A549 treated with Hydrocortisone at 1 μM for 4 hours (cell line): Measurements from ENCODE around the gene SPDYE8. TPM values are rescaled to one million over a fixed set of nuclear protein-coding genes. Genes with fewer than 3 reads are reported as not detected.

Experiments used
- total RNA-seq: library from RNA; stranded (reverse); fragments of 200-300 nt; extraction: Qiagen RNA extraction; gene quantifications from 5 replicates; pipeline ENCODE4 v1.2.3, GENCODE V29; 2022

The SPDYE8 gene
- total RNA-seq = not detected in 5 replicates

GRCh38 chr7:73029666-73030065 lies at the start of gene SPDYE8:
Gene SPDYE8 (minus strand): TSS chr7:73029766. CDS start chr7:73027966, 1,800 bp downstream.

GRCh38 chr7:73057811-73058210 lies 28.2 kb upstream of the SPDYE8 start, which contains the start of gene SPDYE11:
Gene SPDYE11 (minus strand): TSS chr7:73057911. CDS start chr7:73056111, 1,800 bp downstream.

Other genes starting within 250 kb of the SPDYE8 start
- gene TYW1B, start 201.6 kb downstream of the SPDYE8 start, total RNA-seq = 2.1 to 3.1 TPM (median 2.5 TPM) in 5 replicates
- 37.0 to 42.8 TPM (median 39.1 TPM) in 5 replicates for gene POM121, start 104.7 kb downstream of the SPDYE8 start, total RNA-seq
- 0.31 to 0.55 TPM (median 0.51 TPM) in 5 replicates for gene TRIM74, start 60.3 kb downstream of the SPDYE8 start, total RNA-seq
- gene SPDYE11, start 28.1 kb upstream of the SPDYE8 start, total RNA-seq = not detected in 5 replicates
- not detected in 5 replicates for gene SPDYE9, start 56.3 kb upstream of the SPDYE8 start, total RNA-seq